HepG2 (cell line): ENCODE results near the gene REP15. TPM values are rescaled to one million over a fixed set of nuclear protein-coding genes. Genes with fewer than 3 reads are reported as not detected.

Experiments used
- ATF2 ChIP-seq: sonication (generic); formaldehyde crosslinking; IDR thresholded peaks from 2 replicates; pipeline ENCODE4 v1.4.0; 2020; ENCODE audit warnings: missing genetic modification reagents
- HNRNPUL1 ChIP-seq: fragments of 200-400 bp; formaldehyde crosslinking; IDR thresholded peaks from 2 replicates; pipeline ENCODE4 v1.6.1; 2017; ENCODE audit warnings: low read depth, mild to moderate bottlenecking, low read length, moderate library complexity
- MED13 ChIP-seq: sonication (generic); formaldehyde crosslinking; IDR thresholded peaks from 2 replicates; pipeline ENCODE4 v1.5.0; 2020; ENCODE audit warnings: missing genetic modification reagents
- PHF20 ChIP-seq: sonication (generic); formaldehyde crosslinking; IDR thresholded peaks from 2 replicates; pipeline ENCODE4 v1.5.0; 2020; ENCODE audit warnings: mild to moderate bottlenecking, missing genetic modification reagents
- RBFOX2 ChIP-seq: fragments of 200-400 bp; formaldehyde crosslinking; IDR thresholded peaks from 2 replicates; pipeline ENCODE4 v1.6.1; 2017; ENCODE audit warnings: low read depth, mild to moderate bottlenecking, low read length
- TBX3 ChIP-seq: fragments of 450-650 bp; IDR thresholded peaks from 2 replicates; pipeline ENCODE4 v1.6.1; 2017; ENCODE audit warnings: antibody characterized with exemption, mild to moderate bottlenecking, inconsistent platforms, borderline replicate concordance
- ZKSCAN1 ChIP-seq: fragments of 150-350 bp; IDR thresholded peaks from 2 replicates; pipeline ENCODE4 v1.6.1; 2014; ENCODE audit warnings: low read length
- ZNF780A ChIP-seq: sonication (generic); formaldehyde crosslinking; IDR thresholded peaks from 2 replicates; pipeline ENCODE4 v1.8.0; 2022; ENCODE audit warnings: mild to moderate bottlenecking, missing genetic modification reagents, moderate library complexity
- polyA plus RNA-seq, 8 experiments: library from polyadenylated mRNA; depleted of rRNA in 3 of 8; stranded (reverse) in 7 of 8; unstranded in 1 of 8; fragments of >200 nt; fragmentation: Illumina TruSeq in 4 of 8; extraction: Trizol in 4 of 8; gene quantifications; 2 replicates each; pipeline versions ENCODE4 v1.2.1 to v1.2.3, GENCODE V29; 2011 to 2016; ENCODE audit warnings: low read depth in 4 of 8, missing spikeins in 1 of 8, mixed read lengths in 1 of 8; ENCODE audit not compliant: insufficient read depth in 1 of 8
- total RNA-seq, 5 experiments: library from RNA; depleted of rRNA; stranded (reverse); fragments of >200 nt; fragmentation: Illumina TruSeq; extraction: Trizol; gene quantifications; 2 replicates each; pipeline ENCODE4 v1.2.3, GENCODE V29; 2016; ENCODE audit warnings: low read depth in 1 of 5
- TF ChIP-seq, protein P1 (sequence below): sonication (generic); formaldehyde crosslinking; IDR thresholded peaks from 2 replicates; pipeline ENCODE4 v1.5.0; 2020; ENCODE audit warnings: mild to moderate bottlenecking, missing genetic modification reagents, borderline replicate concordance

The REP15 gene
- total and polyA plus RNA-seq, 2 of the 13 experiments (the other 11 are each of a cell fraction or from before 2014, with no cell fraction given): 0.12 to 0.64 TPM

DNA sequence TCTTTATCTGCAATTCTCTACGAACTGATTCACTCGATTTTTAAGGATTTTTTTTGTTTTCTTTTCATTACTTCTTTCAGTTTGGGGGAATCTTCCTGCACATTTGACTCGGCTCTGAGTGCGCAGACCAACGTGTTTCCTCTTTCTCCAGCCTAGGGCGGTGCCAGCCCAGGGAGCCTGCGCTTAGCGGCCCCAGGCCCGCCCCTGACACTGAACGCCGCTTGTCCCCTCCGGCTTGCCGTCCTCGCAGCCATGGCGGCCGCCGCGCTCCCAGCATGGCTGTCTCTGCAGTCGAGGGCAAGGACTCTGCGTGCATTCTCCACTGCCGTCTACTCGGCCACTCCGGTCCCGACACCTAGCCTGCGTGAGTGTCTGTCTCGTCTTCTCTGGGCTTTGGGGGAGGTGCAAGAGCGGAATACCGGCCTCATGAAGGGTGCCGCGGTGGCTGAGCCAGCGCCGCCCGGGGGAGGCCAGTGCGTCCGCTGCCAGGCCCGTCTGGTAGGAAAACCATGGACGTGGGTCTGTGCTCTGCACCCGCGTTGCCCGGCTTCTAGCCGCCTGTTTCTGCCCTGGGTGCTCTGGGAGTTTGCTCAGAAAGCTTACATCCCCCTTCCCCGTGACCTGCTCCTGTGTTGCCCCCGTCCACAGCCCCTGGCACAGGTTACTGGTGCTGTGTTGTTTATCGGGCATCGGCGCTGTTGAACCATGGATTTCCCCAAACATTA is 14.5 kb downstream of the REP15 start, which contains the start of gene MRPS35 (continued):
- TF ChIP-seq, protein P1, sequence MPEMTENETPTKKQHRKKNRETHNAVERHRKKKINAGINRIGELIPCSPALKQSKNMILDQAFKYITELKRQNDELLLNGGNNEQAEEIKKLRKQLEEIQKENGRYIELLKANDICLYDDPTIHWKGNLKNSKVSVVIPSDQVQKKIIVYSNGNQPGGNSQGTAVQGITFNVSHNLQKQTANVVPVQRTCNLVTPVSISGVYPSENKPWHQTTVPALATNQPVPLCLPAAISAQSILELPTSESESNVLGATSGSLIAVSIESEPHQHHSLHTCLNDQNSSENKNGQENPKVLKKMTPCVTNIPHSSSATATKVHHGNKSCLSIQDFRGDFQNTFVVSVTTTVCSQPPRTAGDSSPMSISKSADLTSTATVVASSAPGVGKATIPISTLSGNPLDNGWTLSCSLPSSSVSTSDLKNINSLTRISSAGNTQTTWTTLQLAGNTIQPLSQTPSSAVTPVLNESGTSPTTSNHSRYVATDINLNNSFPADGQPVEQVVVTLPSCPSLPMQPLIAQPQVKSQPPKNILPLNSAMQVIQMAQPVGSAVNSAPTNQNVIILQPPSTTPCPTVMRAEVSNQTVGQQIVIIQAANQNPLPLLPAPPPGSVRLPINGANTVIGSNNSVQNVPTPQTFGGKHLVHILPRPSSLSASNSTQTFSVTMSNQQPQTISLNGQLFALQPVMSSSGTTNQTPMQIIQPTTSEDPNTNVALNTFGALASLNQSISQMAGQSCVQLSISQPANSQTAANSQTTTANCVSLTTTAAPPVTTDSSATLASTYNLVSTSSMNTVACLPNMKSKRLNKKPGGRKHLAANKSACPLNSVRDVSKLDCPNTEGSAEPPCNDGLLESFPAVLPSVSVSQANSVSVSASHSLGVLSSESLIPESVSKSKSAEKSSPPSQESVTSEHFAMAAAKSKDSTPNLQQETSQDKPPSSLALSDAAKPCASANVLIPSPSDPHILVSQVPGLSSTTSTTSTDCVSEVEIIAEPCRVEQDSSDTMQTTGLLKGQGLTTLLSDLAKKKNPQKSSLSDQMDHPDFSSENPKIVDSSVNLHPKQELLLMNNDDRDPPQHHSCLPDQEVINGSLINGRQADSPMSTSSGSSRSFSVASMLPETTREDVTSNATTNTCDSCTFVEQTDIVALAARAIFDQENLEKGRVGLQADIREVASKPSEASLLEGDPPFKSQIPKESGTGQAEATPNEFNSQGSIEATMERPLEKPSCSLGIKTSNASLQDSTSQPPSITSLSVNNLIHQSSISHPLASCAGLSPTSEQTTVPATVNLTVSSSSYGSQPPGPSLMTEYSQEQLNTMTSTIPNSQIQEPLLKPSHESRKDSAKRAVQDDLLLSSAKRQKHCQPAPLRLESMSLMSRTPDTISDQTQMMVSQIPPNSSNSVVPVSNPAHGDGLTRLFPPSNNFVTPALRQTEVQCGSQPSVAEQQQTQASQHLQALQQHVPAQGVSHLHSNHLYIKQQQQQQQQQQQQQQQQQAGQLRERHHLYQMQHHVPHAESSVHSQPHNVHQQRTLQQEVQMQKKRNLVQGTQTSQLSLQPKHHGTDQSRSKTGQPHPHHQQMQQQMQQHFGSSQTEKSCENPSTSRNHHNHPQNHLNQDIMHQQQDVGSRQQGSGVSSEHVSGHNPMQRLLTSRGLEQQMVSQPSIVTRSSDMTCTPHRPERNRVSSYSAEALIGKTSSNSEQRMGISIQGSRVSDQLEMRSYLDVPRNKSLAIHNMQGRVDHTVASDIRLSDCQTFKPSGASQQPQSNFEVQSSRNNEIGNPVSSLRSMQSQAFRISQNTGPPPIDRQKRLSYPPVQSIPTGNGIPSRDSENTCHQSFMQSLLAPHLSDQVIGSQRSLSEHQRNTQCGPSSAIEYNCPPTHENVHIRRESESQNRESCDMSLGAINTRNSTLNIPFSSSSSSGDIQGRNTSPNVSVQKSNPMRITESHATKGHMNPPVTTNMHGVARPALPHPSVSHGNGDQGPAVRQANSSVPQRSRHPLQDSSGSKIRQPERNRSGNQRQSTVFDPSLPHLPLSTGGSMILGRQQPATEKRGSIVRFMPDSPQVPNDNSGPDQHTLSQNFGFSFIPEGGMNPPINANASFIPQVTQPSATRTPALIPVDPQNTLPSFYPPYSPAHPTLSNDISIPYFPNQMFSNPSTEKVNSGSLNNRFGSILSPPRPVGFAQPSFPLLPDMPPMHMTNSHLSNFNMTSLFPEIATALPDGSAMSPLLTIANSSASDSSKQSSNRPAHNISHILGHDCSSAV (CRISPR knock-in tag): peak; percentile 97; the same call in 1 of the 2 replicates
- TF ChIP-seq PHF20: peak; percentile 89
- TF ChIP-seq RBFOX2: peak; percentile 97
- TF ChIP-seq ZKSCAN1: no peak
- peak; percentile 74 for TF ChIP-seq ATF2 (CRISPR knock-in tag)
- no peak for TF ChIP-seq HNRNPUL1
- peak; percentile 88; the same call in 1 of the 2 replicates for TF ChIP-seq MED13 (CRISPR knock-in tag)
- no peak for TF ChIP-seq TBX3
- TF ChIP-seq ZNF780A (CRISPR knock-in tag): no peak
